HG03469 (cell line): ENCODE measurements around the gene KIAA0232.

Experiments
- ATAC-seq: cut with Tn5 transposase; IDR thresholded peaks from one replicate; pipeline ENCODE4 v1.9.1; 2021; ENCODE audit warnings: mild to moderate bottlenecking, moderate library complexity, moderate number of reproducible peaks; ENCODE audit not compliant: unreplicated experiment

Gene KIAA0232

DNA sequence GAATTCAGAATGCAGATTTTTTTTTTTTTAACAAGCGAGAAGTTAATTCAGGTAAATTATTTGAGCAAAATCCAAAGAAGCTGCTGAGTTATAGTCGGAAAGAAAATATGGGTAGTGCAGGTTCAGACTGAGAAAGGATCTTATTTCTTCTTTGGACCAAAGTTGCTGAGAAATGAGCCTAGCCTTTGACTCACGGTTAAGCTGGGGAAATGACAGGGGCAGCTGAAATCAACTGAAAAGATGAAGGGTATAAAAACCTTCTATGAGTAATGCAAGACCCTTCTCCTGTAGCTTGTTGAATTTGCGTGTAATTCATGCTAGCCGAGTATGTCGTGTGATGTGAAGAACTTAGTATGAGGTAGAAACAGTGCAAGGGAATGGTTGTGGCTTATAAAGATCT is 63.0 kb downstream of the KIAA0232 start:
- ATAC-seq, result no peak

DNA sequence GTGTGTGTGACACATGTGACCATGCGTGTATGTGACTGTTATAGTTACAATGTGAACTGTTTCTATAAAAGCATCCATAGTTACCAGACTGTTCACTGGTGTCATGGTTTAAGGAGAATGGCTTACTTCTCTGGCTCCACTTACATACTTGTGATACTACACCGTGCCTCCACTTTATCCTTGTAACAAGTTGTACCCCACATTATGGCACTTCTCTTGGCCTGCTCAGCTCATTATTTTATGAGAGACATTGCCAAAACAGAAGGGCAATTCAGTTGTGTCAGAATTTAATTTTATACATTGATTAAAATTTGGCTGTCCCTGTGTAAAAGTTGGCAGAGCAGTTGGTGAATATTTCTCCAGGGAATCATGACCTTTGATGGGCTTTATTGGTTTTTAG is 64.7 kb downstream of the KIAA0232 start:
- ATAC-seq, result no peak

DNA sequence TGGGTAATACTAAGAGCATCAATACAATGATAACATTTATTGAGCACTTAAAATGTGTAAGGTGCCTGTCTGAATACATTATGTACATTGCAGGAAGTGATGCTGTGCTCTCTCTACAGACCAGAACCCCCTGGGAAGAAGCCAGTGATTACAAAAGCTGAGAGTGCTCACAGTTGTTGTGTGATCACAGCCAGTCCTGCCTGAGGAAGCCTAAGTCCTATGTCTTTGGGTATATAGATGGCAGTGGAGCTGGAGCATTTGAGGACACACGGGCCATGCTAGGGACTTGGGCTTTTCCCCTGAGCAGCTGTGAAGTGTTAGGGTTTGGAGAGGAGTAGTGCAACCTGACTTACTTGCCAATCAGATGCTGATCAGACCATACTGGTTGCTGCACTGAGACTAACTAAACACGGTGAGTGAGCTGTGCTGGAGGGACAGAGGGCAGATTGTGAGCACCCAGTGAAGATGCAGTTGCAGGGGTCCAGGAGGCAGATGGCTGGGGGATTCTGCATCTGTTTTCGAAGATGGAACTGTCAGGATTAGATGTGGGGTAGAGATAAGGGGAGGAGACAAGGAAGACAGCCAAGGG is 66.3 kb downstream of the KIAA0232 start:
- no peak for ATAC-seq

DNA sequence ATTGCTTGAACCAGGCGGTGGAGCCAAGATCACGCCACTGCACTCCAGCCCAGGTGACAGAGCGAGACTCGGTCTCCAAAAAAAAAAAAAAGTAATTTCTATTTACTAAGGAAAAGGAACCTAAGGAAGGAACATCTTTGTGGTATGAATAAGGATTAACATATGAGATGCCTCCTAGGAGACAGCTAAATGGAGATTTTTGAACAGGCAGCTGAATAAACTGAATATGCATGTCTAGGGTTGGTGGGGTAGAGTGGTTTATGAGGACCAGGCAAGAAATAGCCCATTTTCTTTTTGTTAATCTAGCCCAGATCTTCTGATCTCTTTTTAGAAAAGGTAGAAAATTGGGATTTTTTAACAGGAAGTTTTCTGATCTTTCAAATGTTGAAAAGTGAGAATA is 67.2 kb downstream of the KIAA0232 start:
- no peak for ATAC-seq

DNA sequence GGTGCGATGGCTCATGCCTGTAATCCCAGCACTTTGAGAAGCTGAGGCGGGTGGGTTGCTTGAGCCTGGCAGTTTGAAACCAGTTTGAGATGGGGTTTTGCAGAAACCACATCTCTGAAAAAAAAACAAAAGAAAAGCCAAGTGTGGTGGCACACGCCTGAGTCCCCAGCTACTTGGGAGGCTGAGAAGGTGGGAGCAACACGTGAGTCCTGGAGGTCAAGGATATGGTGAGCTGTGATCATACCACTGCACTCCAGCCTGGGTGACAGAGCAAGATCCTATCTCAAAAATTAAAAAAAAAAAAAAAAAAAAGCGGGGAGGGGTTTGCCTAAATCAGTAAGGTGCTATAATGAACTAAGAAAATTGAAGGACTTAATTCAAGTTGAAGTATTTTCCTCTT is 68.9 kb downstream of the KIAA0232 start:
- ATAC-seq, result no peak

DNA sequence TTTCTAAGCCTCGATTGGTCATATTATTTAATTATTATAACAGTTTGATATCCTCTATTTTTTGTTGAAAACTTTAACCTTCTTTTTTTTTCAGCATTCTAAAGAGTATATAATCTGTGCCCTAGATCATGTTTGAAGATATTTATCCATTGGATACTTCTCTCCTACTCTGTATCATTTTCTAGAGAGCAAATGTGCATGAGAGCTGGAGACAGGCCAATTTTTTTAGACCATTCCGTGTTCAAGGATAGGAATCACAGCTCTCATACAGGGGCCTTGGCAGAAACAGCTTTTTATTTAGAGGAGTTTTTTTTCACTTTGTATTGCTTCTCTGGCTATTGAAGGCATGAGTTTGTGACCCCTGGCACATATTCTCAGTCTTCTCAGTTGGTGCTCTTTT is 69.4 kb downstream of the KIAA0232 start:
- no peak for ATAC-seq

DNA sequence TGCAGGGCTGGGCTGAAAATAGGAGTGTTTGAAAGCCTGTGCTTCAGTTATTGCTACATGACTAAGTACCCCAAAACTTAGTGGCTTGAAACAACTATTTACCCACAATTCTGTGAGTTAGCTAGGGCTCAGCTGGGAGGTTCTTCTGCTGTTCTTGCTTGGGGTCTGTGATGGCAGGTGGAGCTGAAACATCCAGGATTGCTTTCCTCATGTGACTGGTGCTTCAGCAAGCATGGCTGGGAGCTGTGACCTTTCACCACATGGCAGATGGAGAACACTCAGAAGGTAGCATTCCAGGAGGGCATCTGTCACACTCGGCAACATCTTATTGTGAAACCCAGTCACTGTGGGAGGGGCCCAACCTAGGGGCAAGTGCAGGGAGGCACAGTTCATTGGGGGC is 70.1 kb downstream of the KIAA0232 start:
- no peak for ATAC-seq

DNA sequence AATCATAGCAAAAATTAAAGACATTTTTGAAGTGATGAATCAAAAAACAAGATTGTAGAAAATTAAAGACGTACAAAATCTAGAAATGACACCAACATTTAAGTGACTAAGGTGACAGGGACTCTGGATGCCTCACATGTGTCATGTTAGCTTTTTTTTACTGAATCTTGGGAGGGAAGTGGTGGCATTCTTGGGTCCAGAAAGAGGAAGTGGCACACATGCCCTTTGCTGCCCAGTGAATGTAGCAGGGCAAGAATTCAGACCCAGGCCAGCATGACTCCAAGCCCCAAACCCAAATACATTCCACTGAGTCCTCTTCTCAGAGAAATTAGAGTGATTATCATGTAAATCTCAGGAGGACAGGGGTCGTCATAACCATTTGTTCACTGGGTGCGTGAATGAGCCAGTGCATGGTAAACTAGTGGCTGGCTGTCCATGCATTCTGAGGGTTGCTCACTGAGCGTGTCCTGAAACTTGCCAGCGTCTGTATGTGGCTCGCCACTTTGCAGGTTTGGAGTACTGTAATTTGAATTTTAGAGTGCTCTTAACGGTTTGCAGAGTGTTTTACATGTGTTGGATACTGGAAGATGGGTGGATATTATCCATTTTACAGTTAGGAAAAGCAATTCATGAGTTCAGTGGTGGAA is 71.7 kb downstream of the KIAA0232 start:
- no peak for ATAC-seq

DNA sequence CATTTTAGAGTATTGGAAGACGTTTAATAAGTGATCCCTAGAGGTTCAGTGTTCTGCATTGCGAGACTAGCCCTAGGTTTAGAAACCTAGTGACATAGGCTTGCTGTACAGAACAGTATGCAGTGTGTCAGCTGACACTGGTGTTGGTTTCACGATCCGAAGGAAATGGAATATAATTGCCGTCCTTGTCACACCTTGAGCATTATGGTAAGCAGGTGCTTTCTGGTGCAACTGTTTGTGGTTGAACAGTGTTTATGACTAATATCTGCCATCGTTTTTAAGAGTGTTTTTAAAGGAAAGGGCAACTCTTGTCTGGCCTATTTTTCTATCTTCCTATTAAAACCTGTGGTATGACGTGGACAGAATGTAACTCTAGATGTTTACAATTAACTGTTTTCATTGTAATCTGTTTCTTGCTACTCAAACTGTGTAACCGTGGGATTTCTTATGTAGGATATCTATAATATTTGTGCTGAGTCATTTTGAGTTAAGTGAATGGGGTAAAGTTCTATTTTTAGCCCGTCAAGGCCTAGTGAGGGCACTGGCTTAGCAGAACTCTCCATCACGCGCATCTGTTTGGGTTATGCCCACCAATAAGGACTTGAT is 73.3 kb downstream of the KIAA0232 start:
- ATAC-seq, result peak; percentile 87

DNA sequence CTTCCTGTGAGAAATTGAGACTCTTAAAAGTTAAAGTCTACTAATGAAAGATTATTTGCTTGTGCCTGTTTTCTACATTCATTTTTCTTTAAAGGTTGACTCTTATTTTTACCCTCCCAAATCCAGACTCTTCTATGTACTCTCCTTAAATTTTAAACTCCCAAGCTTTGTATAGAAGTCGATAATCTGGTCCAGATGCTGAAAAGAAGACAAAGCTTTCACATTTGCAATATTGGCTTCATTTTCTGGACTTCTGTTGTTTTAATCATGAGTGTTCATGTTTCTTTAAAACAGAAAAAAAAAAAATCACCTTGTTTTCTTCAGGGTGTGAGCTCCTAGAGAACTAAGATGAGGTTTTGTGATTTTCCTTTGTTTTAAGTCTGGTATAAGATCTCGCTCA is 73.9 kb downstream of the KIAA0232 start:
- no peak for ATAC-seq

DNA sequence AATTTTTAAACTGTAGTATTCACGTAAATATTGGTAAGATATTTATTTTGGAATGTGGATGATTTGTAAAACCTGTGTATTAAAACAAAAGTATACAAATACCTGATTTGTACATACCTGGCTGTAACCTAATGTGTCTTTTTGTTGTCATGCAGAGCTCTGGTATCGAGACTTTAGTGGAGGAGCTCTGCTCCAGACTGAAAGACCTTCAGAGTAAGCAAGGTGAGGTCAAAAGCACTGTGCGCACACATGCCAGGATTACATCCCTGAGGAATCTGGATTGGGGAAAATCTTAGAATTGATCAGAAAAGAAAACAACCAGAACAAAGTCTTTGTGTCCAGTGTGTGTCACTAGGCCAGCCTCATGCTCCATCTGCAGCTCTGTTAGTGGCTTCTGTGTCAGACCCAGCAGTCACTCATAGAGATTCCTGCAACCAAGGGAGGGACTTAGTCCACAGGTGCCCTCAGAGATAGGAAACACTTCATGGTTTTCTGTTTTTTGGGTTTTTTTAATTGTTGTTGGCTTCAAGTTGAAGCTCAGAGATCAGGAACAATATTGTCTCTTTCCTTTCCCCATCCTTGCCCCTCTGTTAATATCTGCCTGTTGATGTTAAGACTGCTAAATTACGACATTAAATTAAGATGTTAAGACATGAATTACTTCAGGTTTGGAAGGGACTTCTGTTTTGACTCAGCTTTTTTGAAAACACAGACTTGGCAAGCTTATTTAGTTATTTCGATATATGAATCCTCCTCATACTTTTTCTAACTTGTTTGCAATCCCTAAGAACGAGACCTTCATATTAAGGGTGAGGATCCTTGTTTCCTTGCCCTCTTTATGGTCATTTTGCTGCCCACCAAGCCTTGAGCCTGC is 74.7 kb downstream of the KIAA0232 start:
- ATAC-seq, result no peak

DNA sequence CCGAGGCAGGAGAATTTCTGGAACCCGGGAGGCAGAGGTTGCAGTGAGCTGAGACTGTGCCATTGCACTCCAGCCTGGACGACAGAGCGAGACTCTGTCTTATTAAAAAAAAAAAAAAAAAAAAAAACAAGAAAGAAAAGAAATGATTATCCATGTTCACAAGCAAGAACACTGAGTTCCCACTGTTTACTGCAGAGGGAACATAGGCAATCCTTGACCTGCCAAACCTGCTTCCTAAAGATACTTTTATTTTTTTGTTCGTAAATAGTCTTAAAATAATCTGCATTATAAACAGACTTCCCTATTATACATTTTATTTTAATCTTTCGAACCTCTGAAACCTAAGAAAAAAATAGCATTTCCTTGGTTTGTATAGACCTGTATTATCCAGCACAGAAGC is 76.5 kb downstream of the KIAA0232 start:
- no peak for ATAC-seq

DNA sequence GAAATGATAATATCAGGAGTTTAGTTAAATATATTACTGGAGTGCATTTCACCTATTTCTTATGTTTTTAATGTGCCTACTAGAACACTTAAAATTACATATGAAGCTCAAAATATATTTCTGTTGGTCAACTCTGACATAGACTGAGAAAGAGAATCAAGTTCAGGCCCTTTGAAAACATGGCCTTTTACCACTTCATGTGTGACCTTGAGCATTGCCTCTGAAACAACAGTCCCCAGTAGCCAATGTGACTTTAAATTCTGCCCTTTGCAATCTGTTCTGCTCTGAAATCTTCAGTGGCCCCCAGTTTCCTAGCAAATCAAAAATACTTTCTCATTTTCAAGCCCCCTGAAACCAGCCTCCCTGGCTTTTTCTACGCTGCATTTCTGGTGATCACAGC is 77.0 kb downstream of the KIAA0232 start:
- ATAC-seq, result no peak

DNA sequence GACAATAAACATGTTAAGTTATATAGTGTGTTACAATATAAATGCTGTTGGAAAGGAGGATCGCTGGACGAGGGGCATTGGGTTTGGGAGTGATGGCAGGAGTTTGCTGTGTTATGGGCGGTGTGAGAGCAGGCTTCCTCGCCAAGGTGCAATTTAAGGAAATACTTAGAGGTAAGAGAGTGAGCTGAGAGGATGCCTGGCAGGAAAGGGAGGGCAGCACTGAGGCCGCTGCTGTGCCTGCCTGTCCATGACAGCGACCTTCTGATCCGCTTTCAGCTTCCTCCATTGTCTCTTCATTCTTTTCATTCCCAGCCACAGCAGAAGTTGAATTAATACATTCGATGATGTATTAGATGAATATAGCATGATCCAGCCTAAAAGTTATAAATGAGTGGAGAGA is 85.9 kb downstream of the KIAA0232 start:
- no peak for ATAC-seq

DNA sequence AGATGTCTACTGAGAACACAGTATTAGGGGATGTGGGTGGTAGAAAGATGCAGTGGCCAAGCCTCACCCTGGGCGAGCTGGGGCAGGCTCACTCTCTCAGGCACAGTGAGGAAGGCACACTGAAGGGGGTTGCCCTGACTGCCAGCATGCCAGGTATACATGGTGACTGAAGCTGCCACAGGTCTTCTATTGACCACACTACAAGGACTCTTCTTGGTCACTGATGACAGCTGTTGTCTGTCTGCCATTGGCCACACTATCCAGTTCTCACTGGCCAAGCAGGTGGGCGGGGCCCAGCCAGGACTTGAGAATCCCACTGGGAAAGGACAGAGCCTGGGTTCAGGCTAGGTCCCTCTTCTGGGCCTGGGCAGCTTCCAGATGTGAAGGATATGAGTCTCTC is 87.4 kb downstream of the KIAA0232 start:
- no peak for ATAC-seq

DNA sequence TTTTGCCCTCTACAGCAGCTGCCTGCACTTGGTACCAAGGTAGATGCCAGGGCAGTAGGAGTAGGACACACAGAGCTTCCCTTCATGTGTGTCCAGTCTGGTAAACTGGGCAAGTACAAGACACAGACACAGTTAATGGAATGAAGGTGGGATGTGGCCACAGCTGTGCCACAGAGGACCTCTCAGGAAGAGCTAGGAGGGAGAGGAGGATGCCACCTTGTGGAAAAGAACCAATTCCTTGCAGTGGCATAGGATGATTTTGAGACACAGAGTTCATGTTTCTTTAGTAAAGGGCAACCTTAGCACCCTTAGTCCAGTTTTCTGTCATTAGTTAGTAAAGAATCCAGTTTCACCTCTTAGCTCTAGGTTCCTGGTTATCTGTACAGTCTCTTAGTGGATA is 90.8 kb downstream of the KIAA0232 start:
- no peak for ATAC-seq

DNA sequence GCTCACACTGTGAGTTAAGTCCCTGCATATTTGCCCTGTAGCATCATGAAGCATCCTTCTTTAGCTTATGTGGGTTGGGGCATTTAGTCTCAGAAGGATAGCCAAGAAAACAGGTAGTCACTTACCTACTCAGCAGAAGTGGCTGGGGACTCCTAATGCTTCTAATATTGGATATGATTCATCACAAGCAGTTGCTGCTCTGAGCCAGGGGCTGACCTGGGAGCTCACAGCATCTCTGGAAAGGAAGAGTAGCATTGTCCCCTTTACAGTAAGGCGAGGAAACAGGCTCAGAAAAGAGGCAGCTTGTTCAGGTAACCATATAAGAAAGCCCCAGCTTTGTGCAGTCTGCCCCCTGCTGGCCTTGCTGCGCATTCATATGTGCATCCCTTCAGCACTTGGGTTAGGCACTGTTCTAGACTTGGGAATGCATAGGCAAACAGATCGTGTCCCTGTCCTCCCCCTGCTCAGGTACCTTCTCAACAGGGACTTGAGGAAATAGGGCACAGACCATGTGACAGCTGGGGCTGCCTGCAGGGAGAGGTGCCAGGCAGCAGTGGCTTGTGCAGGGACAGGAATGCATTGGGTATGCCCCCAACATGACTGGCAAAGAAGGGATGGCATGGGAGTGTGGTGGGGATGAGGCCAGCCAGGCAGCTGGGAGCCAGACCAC is 91.4 kb downstream of the KIAA0232 start:
- no peak for ATAC-seq

DNA sequence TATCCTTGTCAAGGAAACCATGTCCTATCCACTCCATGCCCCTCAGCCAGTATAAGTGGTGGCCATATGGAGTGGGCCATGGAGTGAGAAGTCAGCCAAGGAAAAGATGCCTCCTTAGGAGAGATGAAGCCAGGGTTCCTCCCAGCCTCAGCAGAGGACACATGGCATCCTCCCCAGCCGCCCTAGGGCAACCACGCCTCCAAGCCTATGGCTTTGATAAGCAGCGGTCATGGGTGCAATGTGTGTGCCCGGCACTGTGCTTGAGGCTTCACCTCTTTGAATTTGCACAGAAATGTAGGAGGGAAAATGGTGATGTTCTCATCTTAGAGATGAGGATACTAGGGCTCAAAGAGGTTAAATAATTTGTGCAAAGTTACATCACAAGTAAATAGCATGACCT is 92.5 kb downstream of the KIAA0232 start:
- ATAC-seq, result no peak

DNA sequence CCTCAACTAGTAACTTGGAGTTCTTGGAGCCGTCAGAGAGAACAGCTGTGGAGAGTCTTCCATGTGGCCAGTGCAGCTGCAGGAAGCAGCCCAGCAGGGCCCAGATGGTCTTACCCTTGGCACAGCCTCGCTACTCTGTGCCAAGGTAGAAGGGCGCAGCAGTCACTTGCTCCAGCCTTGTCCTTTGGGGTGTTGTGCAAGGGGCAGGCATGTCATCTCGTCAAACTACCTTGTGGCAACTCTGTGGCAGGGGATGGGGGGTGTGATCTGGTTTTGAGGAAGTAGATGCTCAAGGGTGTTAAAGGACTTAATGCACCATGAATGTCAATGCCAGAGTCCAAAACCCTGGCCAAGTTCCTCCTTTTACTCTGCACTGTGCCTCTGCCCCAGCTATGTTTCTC is 92.9 kb downstream of the KIAA0232 start:
- no peak for ATAC-seq

DNA sequence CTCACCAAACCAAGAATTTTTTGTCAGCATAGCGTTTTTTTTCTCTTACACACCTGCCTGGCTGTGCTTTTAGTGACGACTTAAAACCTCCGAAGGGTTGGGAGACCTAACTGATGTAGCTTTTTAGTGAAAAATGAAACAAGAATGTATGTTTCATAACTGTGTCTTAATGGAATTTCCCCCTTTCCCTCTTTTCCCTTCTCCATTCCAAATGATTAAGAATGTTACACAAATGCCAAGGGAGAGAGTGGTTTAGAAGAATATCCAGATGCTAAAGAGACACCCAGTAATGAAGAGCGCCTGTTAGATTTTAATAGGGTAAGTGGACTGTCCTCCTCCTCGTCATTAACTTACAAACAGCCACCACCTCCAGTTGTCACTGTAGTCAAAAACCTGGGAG is 93.9 kb downstream of the KIAA0232 start:
- ATAC-seq, result no peak

DNA sequence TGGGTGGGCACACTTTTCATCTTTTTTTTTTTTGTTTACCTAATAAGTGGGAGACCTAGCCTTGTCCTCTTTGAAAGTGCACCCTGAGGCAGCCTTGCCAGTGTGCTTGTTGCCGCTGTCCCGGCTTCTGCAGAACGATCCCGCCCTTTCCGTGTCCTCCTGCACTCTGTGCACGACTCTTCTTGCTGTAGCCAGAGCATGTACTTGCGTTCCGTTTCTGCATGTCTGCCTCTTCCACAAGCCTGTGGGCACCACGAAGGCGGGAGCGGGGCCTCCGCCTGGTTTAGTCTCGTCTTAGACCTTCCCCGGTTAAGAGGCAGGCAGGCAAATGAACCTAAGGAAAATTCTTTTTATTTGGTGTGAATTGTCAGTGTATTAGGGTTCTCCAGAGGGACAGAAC is 94.5 kb downstream of the KIAA0232 start:
- no peak for ATAC-seq
